ENCODE data around the gene P2RY2. TPM values are rescaled to one million over a fixed set of nuclear protein-coding genes. Genes with fewer than 3 reads are reported as not detected.

P2RY2 gene
- total and polyA plus RNA-seq, 10 of the 15 experiments (the other 5 are each of a cell fraction or from before 2014, with no cell fraction given): 0.03 to 0.23 (median 0.17) TPM; not detected in 7

GRCh38 chr11:73283276-73284000 is 65.4 kb downstream of the P2RY2 start (continued):
- no peak for TF ChIP-seq IRF3 (IDR thresholded peaks at IDR 0.05)
- no peak for TF ChIP-seq SMC3 (IDR thresholded peaks at IDR 0.05; ENCODE audit: borderline replicate concordance, low read length)
- no peak for TF ChIP-seq FOXK2 (IDR thresholded peaks at IDR 0.05)
- TF ChIP-seq TCF12 (IDR thresholded peaks at IDR 0.05; ENCODE audit: low read depth, low read length): no peak

- ChIA-PET POLR2A (no interaction called here), RAD21 (ENCODE audit: unreplicated experiment) (no interaction called here), SMC1A (ENCODE audit: uncharacterized antibody, unreplicated experiment) (no interaction called here), CTCF (interaction anchor here (10.6 kb wide), 1 partner anchor 99 kb away, joined by 116 read pairs; no protein-coding TSS in a partner anchor)
- no peak for ATAC-seq
- WGBS (ENCODE audit: insufficient coverage, insufficient replicate concordance, low lambda C conversion rate, missing lambda C conversion rate): 20% methylated on average over 3 of the region's 3 CpGs
- Histone ChIP-seq H3K4me3 (no peak overlapping the region), H3K27me3 (replicated peaks in 1 of 2; ENCODE audit: control insufficient read depth in 2 of 2, insufficient read depth in 2 of 2, low read length in 1 of 2) (no peaks in the 10 kb centered on the region), H3K9me3 (replicated peaks; ENCODE audit: control insufficient read depth, insufficient read depth, low read length) (no peaks in the 10 kb centered on the region), H3K9ac (ENCODE audit: control insufficient read depth, insufficient read depth, low read length) (no peak overlapping the region), H3K79me2 (ENCODE audit: control insufficient read depth, insufficient read depth, low read length) (no peaks in the 10 kb centered on the region), H3K36me3 (ENCODE audit: control insufficient read depth in 2 of 2, insufficient read depth in 2 of 2, low read length in 1 of 2) (no peaks in the 10 kb centered on the region), H4K20me1 (ENCODE audit: control insufficient read depth, insufficient read depth) (no peaks in the 10 kb centered on the region), H3K4me2 (ENCODE audit: control insufficient read depth, insufficient read depth) (no peak overlapping the region), H3K27ac (ENCODE audit: control insufficient read depth, insufficient read depth) (no peak overlapping the region), H2AFZ (ENCODE audit: control insufficient read depth, low read depth, low read length) (no peak overlapping the region), H3K4me1 (ENCODE audit: control insufficient read depth, insufficient read depth, low read length) (peaks cover 18% of the 10 kb centered on the region)
- no TSS peak for BruUV-seq (replicated peaks)
- in situ Hi-C loops (cut with MboI): no loop called here
- no peak for TF ChIP-seq KAT2A (conservative IDR thresholded peaks at IDR 0.05; ENCODE audit: control insufficient read depth, low read depth, low read length)
- DNase-seq (ENCODE audit: low read depth, low spot score): no peak
- intact Hi-C loops (cut with micrococcal nuclease; ENCODE audit: unreplicated experiment): no loop called here
- no peak for FAIRE-seq
These were observed 66.0 kb downstream of the P2RY2 start for GRCh38 chr11:73284106-73284505.

Measured in GM12878 (cell line).